ENCODE results near the gene LDLRAD4.

DNA sequence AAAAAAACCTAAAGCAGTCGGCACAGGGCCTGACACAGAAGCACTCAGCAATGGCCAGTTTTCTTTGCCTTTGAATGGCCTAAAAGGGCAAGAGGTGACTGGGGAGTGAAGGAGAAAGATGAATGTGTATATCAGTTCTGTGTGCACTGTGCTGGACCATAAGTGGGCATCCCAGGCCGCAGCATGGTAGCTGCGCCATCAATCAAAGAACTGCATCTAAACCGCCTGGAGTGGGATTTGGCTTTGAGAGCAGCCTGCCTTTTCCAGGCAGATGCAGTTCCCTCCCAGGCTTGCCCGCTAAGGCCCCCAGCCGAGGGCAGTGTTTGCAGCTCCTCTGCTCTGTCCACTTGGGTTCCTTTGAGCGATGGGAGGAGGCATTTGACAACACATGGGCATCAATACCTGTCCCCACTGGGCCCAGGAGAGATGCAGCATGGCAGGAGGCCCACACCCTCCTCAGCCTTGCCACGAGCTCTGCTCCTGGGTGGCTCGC, 363.7 kb downstream of the LDLRAD4 start:
- TF ChIP-seq, protein P1, sequence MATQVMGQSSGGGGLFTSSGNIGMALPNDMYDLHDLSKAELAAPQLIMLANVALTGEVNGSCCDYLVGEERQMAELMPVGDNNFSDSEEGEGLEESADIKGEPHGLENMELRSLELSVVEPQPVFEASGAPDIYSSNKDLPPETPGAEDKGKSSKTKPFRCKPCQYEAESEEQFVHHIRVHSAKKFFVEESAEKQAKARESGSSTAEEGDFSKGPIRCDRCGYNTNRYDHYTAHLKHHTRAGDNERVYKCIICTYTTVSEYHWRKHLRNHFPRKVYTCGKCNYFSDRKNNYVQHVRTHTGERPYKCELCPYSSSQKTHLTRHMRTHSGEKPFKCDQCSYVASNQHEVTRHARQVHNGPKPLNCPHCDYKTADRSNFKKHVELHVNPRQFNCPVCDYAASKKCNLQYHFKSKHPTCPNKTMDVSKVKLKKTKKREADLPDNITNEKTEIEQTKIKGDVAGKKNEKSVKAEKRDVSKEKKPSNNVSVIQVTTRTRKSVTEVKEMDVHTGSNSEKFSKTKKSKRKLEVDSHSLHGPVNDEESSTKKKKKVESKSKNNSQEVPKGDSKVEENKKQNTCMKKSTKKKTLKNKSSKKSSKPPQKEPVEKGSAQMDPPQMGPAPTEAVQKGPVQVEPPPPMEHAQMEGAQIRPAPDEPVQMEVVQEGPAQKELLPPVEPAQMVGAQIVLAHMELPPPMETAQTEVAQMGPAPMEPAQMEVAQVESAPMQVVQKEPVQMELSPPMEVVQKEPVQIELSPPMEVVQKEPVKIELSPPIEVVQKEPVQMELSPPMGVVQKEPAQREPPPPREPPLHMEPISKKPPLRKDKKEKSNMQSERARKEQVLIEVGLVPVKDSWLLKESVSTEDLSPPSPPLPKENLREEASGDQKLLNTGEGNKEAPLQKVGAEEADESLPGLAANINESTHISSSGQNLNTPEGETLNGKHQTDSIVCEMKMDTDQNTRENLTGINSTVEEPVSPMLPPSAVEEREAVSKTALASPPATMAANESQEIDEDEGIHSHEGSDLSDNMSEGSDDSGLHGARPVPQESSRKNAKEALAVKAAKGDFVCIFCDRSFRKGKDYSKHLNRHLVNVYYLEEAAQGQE (IDR thresholded peaks at IDR 0.05; ENCODE audit: low read depth) = no peak
- no peak for TF ChIP-seq EGR1 (IDR thresholded peaks at IDR 0.05)
- no peak for TF ChIP-seq EP300 (IDR thresholded peaks at IDR 0.05; ENCODE audit: borderline replicate concordance)
- no peak for TF ChIP-seq RAD21 (IDR thresholded peaks at IDR 0.05; ENCODE audit: low read depth)
- TF ChIP-seq FOXM1 (IDR thresholded peaks at IDR 0.05; ENCODE audit: borderline replicate concordance, low read depth) = no peak
- TF ChIP-seq ZBTB7A (IDR thresholded peaks at IDR 0.05; ENCODE audit: low read depth) = no peak
- TF ChIP-seq, protein P2, sequence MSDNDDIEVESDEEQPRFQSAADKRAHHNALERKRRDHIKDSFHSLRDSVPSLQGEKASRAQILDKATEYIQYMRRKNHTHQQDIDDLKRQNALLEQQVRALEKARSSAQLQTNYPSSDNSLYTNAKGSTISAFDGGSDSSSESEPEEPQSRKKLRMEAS (IDR thresholded peaks at IDR 0.05) = no peak
- no peak for TF ChIP-seq CREB1 (IDR thresholded peaks at IDR 0.05; ENCODE audit: low read depth)
- no peak for TF ChIP-seq TEAD4 (IDR thresholded peaks at IDR 0.05)
- TF ChIP-seq TAF1 (IDR thresholded peaks at IDR 0.05; ENCODE audit: low read depth) = no peak
- TF ChIP-seq YY1 (IDR thresholded peaks at IDR 0.05; ENCODE audit: low read depth) = no peak
